Skeletal muscle tissue (tissue), 4 donors: ENCODE results near the gene RABAC1. TPM values are rescaled to one million over a fixed set of nuclear protein-coding genes. Genes with fewer than 3 reads are reported as not detected.

ENCODE experiments used
- H3K27ac ChIP-seq: one replicate; pipeline ENCODE4 v1.7.0; 2013; ENCODE audit warnings: mild to moderate bottlenecking, low read depth, low read length, inconsistent platforms
- H3K27me3 ChIP-seq, 3 donors: one replicate each; pipeline ENCODE4 v1.7.0; 2013; ENCODE audit warnings: low read length in 3 of 3; ENCODE audit not compliant: control insufficient read depth in 3 of 3, insufficient read depth in 3 of 3
- H3K36me3 ChIP-seq, 3 donors: one replicate each; pipeline ENCODE4 v1.7.0; 2013; ENCODE audit warnings: low read length in 3 of 3; ENCODE audit not compliant: control insufficient read depth in 3 of 3, insufficient read depth in 3 of 3
- H3K4me1 ChIP-seq, 3 donors: one replicate each; pipeline ENCODE4 v1.7.0; 2013; ENCODE audit warnings: low read length in 3 of 3, mild to moderate bottlenecking in 3 of 3; ENCODE audit not compliant: control insufficient read depth in 3 of 3, insufficient read depth in 3 of 3
- H3K4me3 ChIP-seq, 3 donors: one replicate each; pipeline ENCODE4 v1.7.0; 2013; ENCODE audit warnings: low read length in 3 of 3
- H3K9ac ChIP-seq, 3 donors: one replicate each; pipeline ENCODE4 v1.7.0; 2013; ENCODE audit warnings: low read length in 3 of 3, mild to moderate bottlenecking in 3 of 3, moderate library complexity in 2 of 3, low read depth in 1 of 3
- H3K9me3 ChIP-seq, 3 donors: one replicate each; pipeline ENCODE4 v1.7.0; 2013; ENCODE audit warnings: low read length in 3 of 3; ENCODE audit not compliant: control insufficient read depth in 3 of 3
- total RNA-seq: library from RNA; depleted of rRNA; stranded (reverse); fragments of >200 nt; gene quantifications from one replicate; pipeline ENCODE4 v1.2.3, GENCODE V29; 2014
- donor health status: Osteomylitis.

The RABAC1 gene
- total RNA-seq, 1 donor from 2014 or later = 85.1 TPM

- H3K27ac ChIP-seq = no peak overlapping the region
- H3K9me3 ChIP-seq = peaks cover 0 to 3% (median 0%) of the 10 kb centered on the region in 3 donors
- no peaks in the 10 kb centered on the region for H3K36me3 ChIP-seq
- peaks cover 4 to 9% (median 7%) of the 10 kb centered on the region in 3 donors for H3K4me1 ChIP-seq
- H3K9ac ChIP-seq = no peak overlapping the region
- H3K4me3 ChIP-seq = no peak overlapping the region
- peaks cover 82 to 90% (median 88%) of the 10 kb centered on the region in 3 donors for H3K27me3 ChIP-seq
Observed at GRCh38 chr19:41930926-41931592, 28.1 kb downstream of the RABAC1 start.

- Histone ChIP-seq H3K4me3 (no peak overlapping the region), H3K4me1 (peaks cover 4 to 9% (median 7%) of the 10 kb centered on the region in 3 donors), H3K27me3 (peaks cover 85 to 93% (median 91%) of the 10 kb centered on the region in 3 donors), H3K9me3 (peaks cover 0 to 5% (median 0%) of the 10 kb centered on the region in 3 donors), H3K9ac (no peak overlapping the region), H3K27ac (no peak overlapping the region), H3K36me3 (no peaks in the 10 kb centered on the region)
Observed at GRCh38 chr19:41930322-41930722, 28.8 kb downstream of the RABAC1 start.

- Histone ChIP-seq H3K27me3 (peaks cover 86 to 93% (median 91%) of the 10 kb centered on the region in 3 donors), H3K36me3 (no peaks in the 10 kb centered on the region), H3K4me3 (no peak overlapping the region), H3K27ac (no peak overlapping the region), H3K4me1 (peaks cover 4 to 9% (median 7%) of the 10 kb centered on the region in 3 donors), H3K9ac (no peak overlapping the region), H3K9me3 (peaks cover 0 to 5% (median 0%) of the 10 kb centered on the region in 3 donors)
Observed at GRCh38 chr19:41929536-41930071, 29.5 kb downstream of the RABAC1 start.

GRCh38 chr19:41928754-41929535 is 30.2 kb downstream of the RABAC1 start:
- peak overlapping the region in 1 of 3 donors; percentile 24 for H3K4me3 ChIP-seq
- H3K27ac ChIP-seq = no peak overlapping the region
- H3K27me3 ChIP-seq = peaks cover 87 to 93% (median 92%) of the 10 kb centered on the region in 3 donors
- peaks cover 0 to 5% (median 0%) of the 10 kb centered on the region in 3 donors for H3K9me3 ChIP-seq
- H3K9ac ChIP-seq = no peak overlapping the region
- H3K4me1 ChIP-seq = peaks cover 4 to 9% (median 7%) of the 10 kb centered on the region in 3 donors
- H3K36me3 ChIP-seq = no peaks in the 10 kb centered on the region

GRCh38 chr19:41928221-41928683 is 30.9 kb downstream of the RABAC1 start, which contains the start of gene ERFL:
Gene ERFL (minus strand): TSS chr19:41928449. CDS start chr19:41912919, 15,530 bp downstream.
- H3K9ac ChIP-seq = no peak within 1 kb of the TSS
- H3K4me1 ChIP-seq = peaks cover 4 to 9% (median 7%) of the 10 kb centered on the region in 3 donors
- H3K9me3 ChIP-seq = peaks cover 0 to 5% (median 0%) of the 10 kb centered on the region in 3 donors
- peak within 1 kb of the TSS in 1 of 3 donors; percentile 24 for H3K4me3 ChIP-seq
- H3K27ac ChIP-seq = no peak within 1 kb of the TSS
- no peaks in the 10 kb centered on the region for H3K36me3 ChIP-seq
- H3K27me3 ChIP-seq = peaks cover 84 to 90% (median 86%) of the 10 kb centered on the region in 3 donors

- Histone ChIP-seq H3K4me3 (no peak overlapping the region), H3K4me1 (peaks cover 4 to 9% (median 7%) of the 10 kb centered on the region in 3 donors), H3K9ac (no peak overlapping the region), H3K27me3 (peaks cover 86 to 90% (median 86%) of the 10 kb centered on the region in 3 donors), H3K27ac (no peak overlapping the region), H3K9me3 (peaks cover 0 to 5% (median 0%) of the 10 kb centered on the region in 3 donors), H3K36me3 (no peaks in the 10 kb centered on the region)
Observed at GRCh38 chr19:41927497-41928192, 31.5 kb downstream of the RABAC1 start.

- peaks cover 85 to 90% (median 86%) of the 10 kb centered on the region in 3 donors for H3K27me3 ChIP-seq
- H3K27ac ChIP-seq = no peak overlapping the region
Observed at GRCh38 chr19:41926763-41927496, 32.2 kb downstream of the RABAC1 start.

GRCh38 chr19:41926028-41926762 is 32.9 kb downstream of the RABAC1 start:
- H3K36me3 ChIP-seq = no peaks in the 10 kb centered on the region
- H3K4me3 ChIP-seq = no peak overlapping the region
- H3K27me3 ChIP-seq = peaks cover 84 to 90% (median 84%) of the 10 kb centered on the region in 3 donors
- peaks cover 0 to 5% (median 0%) of the 10 kb centered on the region in 3 donors for H3K9me3 ChIP-seq
- H3K27ac ChIP-seq = no peak overlapping the region
- peaks cover 4 to 9% (median 7%) of the 10 kb centered on the region in 3 donors for H3K4me1 ChIP-seq
- H3K9ac ChIP-seq = no peak overlapping the region

More at GRCh38 chr19:41926763-41927496, 32.2 kb downstream of the RABAC1 start:
- Histone ChIP-seq H3K9me3 (peaks cover 0 to 5% (median 0%) of the 10 kb centered on the region in 3 donors), H3K9ac (no peak overlapping the region), H3K36me3 (no peaks in the 10 kb centered on the region), H3K4me1 (peaks cover 4 to 9% (median 7%) of the 10 kb centered on the region in 3 donors), H3K4me3 (no peak overlapping the region)
